Astrocyte (in vitro differentiated cells and primary cell): ENCODE measurements around the gene FRMD4A. TPM values are rescaled to one million over a fixed set of nuclear protein-coding genes. Genes with fewer than 3 reads are reported as not detected.

Source experiments
- DNase-seq: peaks from one replicate; pipeline ENCODE4 v3.0.0-alpha.2; 2010; ENCODE audit warnings: low read depth
- FAIRE-seq: peaks from 2 replicates; lab custom pipeline; 2011; peaks lifted over from hg19 to GRCh38; lab: Jason Lieb, UNC
- H2AFZ ChIP-seq: 2 replicates; pipeline ENCODE4 v1.6.0; 2012; ENCODE audit warnings: low read depth, low read length, inconsistent platforms
- H3K27ac ChIP-seq: 2 replicates; pipeline ENCODE4 v1.5.1; 2011; ENCODE audit warnings: low read depth, low read length, inconsistent platforms
- H3K27me3 ChIP-seq: 2 replicates; pipeline ENCODE4 v1.6.0; 2011; ENCODE audit warnings: low read length, inconsistent platforms; ENCODE audit not compliant: insufficient read depth
- H3K36me3 ChIP-seq: 2 replicates; pipeline ENCODE4 v1.5.1; 2011; ENCODE audit warnings: low read length, inconsistent platforms; ENCODE audit not compliant: insufficient read depth
- H3K4me1 ChIP-seq: 2 replicates; pipeline ENCODE4 v1.5.1; 2011; ENCODE audit warnings: low read length, inconsistent platforms; ENCODE audit not compliant: insufficient read depth
- H3K4me2 ChIP-seq: 2 replicates; pipeline ENCODE4 v1.6.0; 2012; ENCODE audit warnings: low read length, inconsistent platforms
- H3K4me3 ChIP-seq: 2 replicates; pipeline ENCODE4 v1.5.1; 2011; ENCODE audit warnings: low read depth, mild to moderate bottlenecking, low read length, inconsistent platforms; ENCODE audit not compliant: insufficient read depth
- H3K79me2 ChIP-seq: 2 replicates; pipeline ENCODE4 v1.6.0; 2012; ENCODE audit warnings: mild to moderate bottlenecking, low read length, inconsistent platforms; ENCODE audit not compliant: insufficient read depth
- H3K9ac ChIP-seq: 2 replicates; pipeline ENCODE4 v1.6.0; 2012; ENCODE audit warnings: mild to moderate bottlenecking, low read length, inconsistent platforms
- H3K9me3 ChIP-seq: 2 replicates; pipeline ENCODE4 v1.5.1; 2012; ENCODE audit warnings: low read depth, mild to moderate bottlenecking, low read length, inconsistent platforms; ENCODE audit not compliant: insufficient read depth
- H4K20me1 ChIP-seq: 2 replicates; pipeline ENCODE4 v1.6.0; 2012; ENCODE audit warnings: low read length, inconsistent platforms; ENCODE audit not compliant: insufficient read depth
- H3K27ac Mint-ChIP-seq: one replicate; pipeline ENCODE4 v1.8.0; 2021; ENCODE audit warnings: mild to moderate bottlenecking, mixed read lengths; ENCODE audit not compliant: unreplicated experiment
- H3K27me3 Mint-ChIP-seq: one replicate; pipeline ENCODE4 v1.8.0; 2021; ENCODE audit warnings: low read depth, mixed read lengths; ENCODE audit not compliant: unreplicated experiment
- H3K36me3 Mint-ChIP-seq: one replicate; pipeline ENCODE4 v1.8.0; 2021; ENCODE audit warnings: low read depth, mixed read lengths; ENCODE audit not compliant: unreplicated experiment
- H3K4me1 Mint-ChIP-seq: one replicate; pipeline ENCODE4 v1.8.0; 2021; ENCODE audit warnings: low read depth, mixed read lengths; ENCODE audit not compliant: unreplicated experiment
- H3K4me3 Mint-ChIP-seq: one replicate; pipeline ENCODE4 v1.8.0; 2021; ENCODE audit warnings: mild to moderate bottlenecking, moderate library complexity, mixed read lengths; ENCODE audit not compliant: unreplicated experiment
- H3K9me3 Mint-ChIP-seq: one replicate; pipeline ENCODE4 v1.8.0; 2021; ENCODE audit warnings: mild to moderate bottlenecking, mixed read lengths; ENCODE audit not compliant: unreplicated experiment
- CTCF ChIP-seq: IDR thresholded peaks from 2 replicates; pipeline ENCODE4 v1.5.1; 2011; ENCODE audit warnings: low read depth, mild to moderate bottlenecking, inconsistent platforms, low read length, moderate library complexity; ENCODE audit not compliant: insufficient read depth
- EZH2 ChIP-seq: IDR thresholded peaks from 2 replicates; pipeline ENCODE4 v1.6.1; 2012; ENCODE audit warnings: mild to moderate bottlenecking, low read length, inconsistent platforms; ENCODE audit not compliant: insufficient read depth
- total RNA-seq: library from RNA; stranded (reverse); gene quantifications from 2 replicates; pipeline ENCODE4 v1.2.1, GENCODE V29; 2021

The FRMD4A gene
- total RNA-seq, 1 donor from 2014 or later: 82.5 TPM

GRCh38 chr10:14198078-14198477 is 132.6 kb downstream of the FRMD4A start:
- H3K36me3 ChIP-seq: no peaks in the 10 kb centered on the region
- no peaks in the 10 kb centered on the region for H3K9me3 Mint-ChIP-seq
- no peaks in the 10 kb centered on the region for H3K9me3 ChIP-seq
- H4K20me1 ChIP-seq: no peaks in the 10 kb centered on the region
- FAIRE-seq (no peak), DNase-seq (no peak)
- no peak overlapping the region for H3K27ac Mint-ChIP-seq
- peaks cover 6% of the 10 kb centered on the region for H3K27me3 Mint-ChIP-seq
- no peak overlapping the region for H3K4me3 ChIP-seq
- no peak overlapping the region for H3K27ac ChIP-seq
- H3K4me2 ChIP-seq: no peak overlapping the region
- no peak overlapping the region for H2AFZ ChIP-seq
- H3K36me3 Mint-ChIP-seq: peaks cover 2% of the 10 kb centered on the region
- H3K4me1 ChIP-seq: no peaks in the 10 kb centered on the region
- H3K9ac ChIP-seq: no peak overlapping the region
- H3K27me3 ChIP-seq: no peaks in the 10 kb centered on the region
- H3K4me1 Mint-ChIP-seq: no peaks in the 10 kb centered on the region
- no peaks in the 10 kb centered on the region for H3K79me2 ChIP-seq
- no peak overlapping the region for H3K4me3 Mint-ChIP-seq
- TF ChIP-seq EZH2 (no peak), CTCF (no peak)

- H3K9ac ChIP-seq: no peak overlapping the region
- H3K4me2 ChIP-seq: no peak overlapping the region
- H3K9me3 ChIP-seq: no peaks in the 10 kb centered on the region
- Mint-ChIP-seq H3K27me3 (peaks cover 5% of the 10 kb centered on the region), H3K4me1 (no peaks in the 10 kb centered on the region), H3K9me3 (no peaks in the 10 kb centered on the region), H3K4me3 (no peak overlapping the region), H3K27ac (no peak overlapping the region), H3K36me3 (peaks cover 2% of the 10 kb centered on the region)
- H3K4me1 ChIP-seq: no peaks in the 10 kb centered on the region
- H2AFZ ChIP-seq: no peak overlapping the region
- H3K27ac ChIP-seq: no peak overlapping the region
- H3K27me3 ChIP-seq: no peaks in the 10 kb centered on the region
- no peaks in the 10 kb centered on the region for H3K36me3 ChIP-seq
- TF ChIP-seq EZH2 (no peak), CTCF (no peak)
- no peak for DNase-seq
- H4K20me1 ChIP-seq: no peaks in the 10 kb centered on the region
- H3K4me3 ChIP-seq: no peak overlapping the region
- no peak for FAIRE-seq
- no peaks in the 10 kb centered on the region for H3K79me2 ChIP-seq
Observed at GRCh38 chr10:14196113-14196512, 134.6 kb downstream of the FRMD4A start.

- no peak for TF ChIP-seq CTCF
- no peak for TF ChIP-seq EZH2
- Mint-ChIP-seq H3K4me3 (no peak overlapping the region), H3K4me1 (no peaks in the 10 kb centered on the region), H3K36me3 (peaks cover 2% of the 10 kb centered on the region), H3K9me3 (peaks cover 2% of the 10 kb centered on the region), H3K27ac (no peak overlapping the region), H3K27me3 (peaks cover 2% of the 10 kb centered on the region)
- no peaks in the 10 kb centered on the region for H3K36me3 ChIP-seq
- H2AFZ ChIP-seq: no peak overlapping the region
- H3K9me3 ChIP-seq: no peaks in the 10 kb centered on the region
- FAIRE-seq (no peak), DNase-seq (no peak)
- no peaks in the 10 kb centered on the region for H3K79me2 ChIP-seq
- H3K27me3 ChIP-seq: no peaks in the 10 kb centered on the region
- H3K4me2 ChIP-seq: no peak overlapping the region
- H3K27ac ChIP-seq: no peak overlapping the region
- no peak overlapping the region for H3K4me3 ChIP-seq
- H3K4me1 ChIP-seq: no peaks in the 10 kb centered on the region
- no peaks in the 10 kb centered on the region for H4K20me1 ChIP-seq
- H3K9ac ChIP-seq: no peak overlapping the region
Observed at GRCh38 chr10:14195433-14195832, 135.3 kb downstream of the FRMD4A start.
